ENCODE measurements around the gene RNF135.
"Not testable (repeated sequence)": the region's sequence is repeated elsewhere in the genome, so short reads cannot be mapped to it uniquely, and the experiment has no call there.

The RNF135 gene

GRCh38 chr17:30928584-30928983 lies 42.3 kb upstream of the RNF135 start:
- H3K4me1 ChIP-seq (ENCODE audit: low read length) = 0 out of 2 replicates have a peak, but pooled peaks cover 7% of the 10 kb centered on the region
- no peak overlapping the region for H3K4me3 ChIP-seq (ENCODE audit: low read length)
- H3K36me3 ChIP-seq (replicated peaks; ENCODE audit: insufficient read depth, low read length) = no peaks in the 10 kb centered on the region
- H4K20me1 ChIP-seq (ENCODE audit: insufficient read depth, low read length) = no peaks in the 10 kb centered on the region
- DNase-seq = no peak
- no peaks in the 10 kb centered on the region for H3K79me2 ChIP-seq (ENCODE audit: low read length)
- no peak overlapping the region for H3K4me2 ChIP-seq (ENCODE audit: low read depth, low read length)
- H3K9me3 ChIP-seq (replicated peaks; ENCODE audit: insufficient read depth, low read length) = no peaks in the 10 kb centered on the region
- no peak overlapping the region for H3K27ac ChIP-seq (ENCODE audit: low read length)
- no peaks in the 10 kb centered on the region for H3K9me2 ChIP-seq (replicated peaks; ENCODE audit: insufficient read depth, low read length)
- no peaks in the 10 kb centered on the region for H3K27me3 ChIP-seq (replicated peaks; ENCODE audit: insufficient read depth, low read length)
- H2AFZ ChIP-seq (ENCODE audit: low read length) = no peak overlapping the region
- TF ChIP-seq CTCF (IDR thresholded peaks at IDR 0.05; ENCODE audit: low read length) = no peak
- no peak for TF ChIP-seq EZH2 (optimal IDR thresholded peaks at IDR 0.05; ENCODE audit: low read depth, low read length)
- TF ChIP-seq EZH2phosphoT487 (IDR thresholded peaks at IDR 0.05; ENCODE audit: low read length) = no peak
- no peak overlapping the region for H3K9ac ChIP-seq (ENCODE audit: low read length)
- H3F3A ChIP-seq (ENCODE audit: insufficient read depth, low read length) = no peaks in the 10 kb centered on the region

GRCh38 chr17:30929081-30929633 lies 41.7 kb upstream of the RNF135 start:
- Histone ChIP-seq H3K4me1 (ENCODE audit: low read length) (0 out of 2 replicates have a peak, but pooled peaks cover 7% of the 10 kb centered on the region), H3K9ac (ENCODE audit: low read length) (no peak overlapping the region), H2AFZ (ENCODE audit: low read length) (no peak overlapping the region), H3K4me2 (ENCODE audit: low read depth, low read length) (no peak overlapping the region), H3K36me3 (replicated peaks; ENCODE audit: insufficient read depth, low read length) (no peaks in the 10 kb centered on the region), H3K79me2 (ENCODE audit: low read length) (no peaks in the 10 kb centered on the region), H3F3A (ENCODE audit: insufficient read depth, low read length) (no peaks in the 10 kb centered on the region), H3K9me2 (replicated peaks; ENCODE audit: insufficient read depth, low read length) (no peaks in the 10 kb centered on the region), H3K27ac (ENCODE audit: low read length) (no peak overlapping the region), H3K27me3 (replicated peaks; ENCODE audit: insufficient read depth, low read length) (no peaks in the 10 kb centered on the region), H4K20me1 (ENCODE audit: insufficient read depth, low read length) (no peaks in the 10 kb centered on the region), H3K9me3 (replicated peaks; ENCODE audit: insufficient read depth, low read length) (no peaks in the 10 kb centered on the region), H3K4me3 (ENCODE audit: low read length) (no peak overlapping the region)
- TF ChIP-seq EZH2phosphoT487 (IDR thresholded peaks at IDR 0.05; ENCODE audit: low read length) = no peak
- TF ChIP-seq EZH2 (optimal IDR thresholded peaks at IDR 0.05; ENCODE audit: low read depth, low read length) = no peak
- TF ChIP-seq CTCF (IDR thresholded peaks at IDR 0.05; ENCODE audit: low read length) = no peak
- DNase-seq = no peak

- H3K4me3 ChIP-seq (ENCODE audit: low read length); H3K4me1 ChIP-seq (ENCODE audit: low read length); H3F3A ChIP-seq (ENCODE audit: insufficient read depth, low read length); H3K9me2 ChIP-seq (replicated peaks; ENCODE audit: insufficient read depth, low read length); H3K9ac ChIP-seq (ENCODE audit: low read length); H2AFZ ChIP-seq (ENCODE audit: low read length); DNase-seq; H3K36me3 ChIP-seq (replicated peaks; ENCODE audit: insufficient read depth, low read length); H4K20me1 ChIP-seq (ENCODE audit: insufficient read depth, low read length); H3K27me3 ChIP-seq (replicated peaks; ENCODE audit: insufficient read depth, low read length); H3K27ac ChIP-seq (ENCODE audit: low read length); H3K9me3 ChIP-seq (replicated peaks; ENCODE audit: insufficient read depth, low read length); H3K79me2 ChIP-seq (ENCODE audit: low read length); H3K4me2 ChIP-seq (ENCODE audit: low read depth, low read length): not testable (repeated sequence)
Measured at GRCh38 chr17:30929861-30930260, 41.0 kb upstream of the RNF135 start.

- Histone ChIP-seq H3K36me3 (replicated peaks; ENCODE audit: insufficient read depth, low read length) (no peaks in the 10 kb centered on the region), H3K9me3 (replicated peaks; ENCODE audit: insufficient read depth, low read length) (no peaks in the 10 kb centered on the region), H3K9ac (ENCODE audit: low read length) (no peak overlapping the region), H3F3A (ENCODE audit: insufficient read depth, low read length) (no peaks in the 10 kb centered on the region), H3K9me2 (replicated peaks; ENCODE audit: insufficient read depth, low read length) (no peaks in the 10 kb centered on the region), H4K20me1 (ENCODE audit: insufficient read depth, low read length) (no peaks in the 10 kb centered on the region), H3K27ac (ENCODE audit: low read length) (no peak overlapping the region), H3K4me2 (ENCODE audit: low read depth, low read length) (no peak overlapping the region), H3K79me2 (ENCODE audit: low read length) (no peaks in the 10 kb centered on the region), H3K4me1 (ENCODE audit: low read length) (0 out of 2 replicates have a peak, but pooled peaks cover 7% of the 10 kb centered on the region), H3K27me3 (replicated peaks; ENCODE audit: insufficient read depth, low read length) (no peaks in the 10 kb centered on the region), H3K4me3 (ENCODE audit: low read length) (no peak overlapping the region), H2AFZ (ENCODE audit: low read length) (no peak overlapping the region)
- no peak for DNase-seq
- TF ChIP-seq CTCF (IDR thresholded peaks at IDR 0.05; ENCODE audit: low read length) (no peak), EZH2phosphoT487 (IDR thresholded peaks at IDR 0.05; ENCODE audit: low read length) (no peak), EZH2 (optimal IDR thresholded peaks at IDR 0.05; ENCODE audit: low read depth, low read length) (no peak)
Measured at GRCh38 chr17:30930495-30930894, 40.3 kb upstream of the RNF135 start.

- not testable (repeated sequence) for H3K9me3 ChIP-seq (replicated peaks; ENCODE audit: insufficient read depth, low read length); H3K27me3 ChIP-seq (replicated peaks; ENCODE audit: insufficient read depth, low read length); H3K9ac ChIP-seq (ENCODE audit: low read length); H3K4me1 ChIP-seq (ENCODE audit: low read length); H3K4me2 ChIP-seq (ENCODE audit: low read depth, low read length); H3F3A ChIP-seq (ENCODE audit: insufficient read depth, low read length); H3K79me2 ChIP-seq (ENCODE audit: low read length); DNase-seq; H4K20me1 ChIP-seq (ENCODE audit: insufficient read depth, low read length); H3K27ac ChIP-seq (ENCODE audit: low read length); H3K36me3 ChIP-seq (replicated peaks; ENCODE audit: insufficient read depth, low read length); H3K9me2 ChIP-seq (replicated peaks; ENCODE audit: insufficient read depth, low read length); H2AFZ ChIP-seq (ENCODE audit: low read length); H3K4me3 ChIP-seq (ENCODE audit: low read length)
Measured at GRCh38 chr17:30931582-30931981, 39.3 kb upstream of the RNF135 start.
